NCI-H526 treated with DMSO at 0.1 percent for 48 hours (cell line): Measurements from ENCODE around the gene SLC2A14.
"Not testable (repeated sequence)": the region's sequence is repeated elsewhere in the genome, so short reads cannot be mapped to it uniquely, and the experiment has no call there.

Source experiments
- DNase-seq: peaks from one replicate; lab custom pipeline; 2025; lab: John Stamatoyannopoulos, UW

SLC2A14 gene

GRCh38 chr12:7833831-7834230 lies 38.9 kb downstream of the SLC2A14 start:
- no peak for DNase-seq

GRCh38 chr12:7833201-7833600 lies 39.5 kb downstream of the SLC2A14 start:
- DNase-seq: not testable (repeated sequence)

DNA sequence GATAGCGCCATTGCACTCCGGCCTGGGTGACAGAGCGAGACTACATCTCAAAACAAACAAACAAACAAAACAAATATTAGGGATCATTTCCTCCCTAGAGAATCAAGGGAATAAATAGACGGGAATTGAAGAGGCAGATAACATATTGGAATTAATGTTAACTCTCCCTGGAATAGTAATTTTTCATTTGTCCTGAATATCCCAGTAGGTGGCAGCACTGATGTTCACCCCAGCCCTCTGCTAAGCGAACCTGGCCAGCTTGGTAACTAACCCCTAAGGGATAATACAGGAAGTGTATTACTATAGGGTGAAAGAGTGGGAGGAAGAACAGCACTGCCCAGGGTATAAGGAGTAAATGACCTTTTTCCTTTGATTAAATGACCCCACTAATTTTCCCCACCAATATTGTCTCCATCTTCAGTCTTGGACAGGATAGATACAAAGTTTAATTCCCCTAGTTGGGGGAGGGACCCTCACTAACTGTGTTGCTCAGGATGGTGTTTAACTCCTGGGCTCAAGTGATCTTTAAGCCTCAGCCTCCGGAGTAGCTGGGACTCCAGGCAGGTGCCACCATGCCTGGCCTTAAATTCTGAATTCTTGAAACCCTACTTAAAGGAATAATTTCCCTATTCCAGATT lies 40.5 kb downstream of the SLC2A14 start:
- DNase-seq: peak; percentile 36

DNA sequence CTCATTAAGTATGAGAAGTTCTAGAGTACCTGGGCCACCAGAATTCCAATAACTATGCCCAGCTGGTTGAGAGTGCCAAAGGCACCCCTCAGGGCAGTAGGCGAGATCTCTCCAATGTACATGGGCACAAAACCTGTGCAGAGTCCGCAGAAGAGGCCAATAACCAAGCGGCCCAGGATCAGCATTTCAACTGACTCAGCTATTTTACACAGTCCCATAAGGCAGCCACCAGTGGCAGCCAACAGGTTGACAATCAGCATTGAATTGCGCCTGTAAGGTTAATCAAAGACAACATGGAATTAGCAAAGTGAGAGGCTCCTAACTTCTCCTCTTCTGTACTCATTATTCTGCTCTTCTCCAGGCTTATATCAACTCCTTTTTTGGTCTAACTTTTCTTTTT lies 43.0 kb downstream of the SLC2A14 start:
- DNase-seq: not testable (repeated sequence)

DNA sequence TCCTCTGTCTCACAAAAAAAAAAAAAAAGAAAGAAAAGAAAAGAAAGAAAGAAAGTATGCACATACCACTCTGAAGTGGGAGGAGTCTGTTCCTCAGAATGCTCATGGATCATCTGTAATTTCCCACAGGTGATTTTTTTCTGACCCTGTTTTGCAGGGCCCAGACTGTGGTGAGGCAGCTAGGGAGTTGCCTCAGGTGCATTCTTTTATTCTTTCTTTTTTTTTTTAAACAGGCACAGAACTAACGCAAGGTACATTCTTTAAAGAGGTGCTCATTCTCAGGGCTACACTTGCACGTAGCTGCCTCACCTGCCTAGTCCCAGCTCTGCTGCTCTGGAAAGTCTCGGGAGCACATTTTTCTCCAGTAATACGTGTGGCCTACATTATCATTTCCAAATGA lies 47.0 kb downstream of the SLC2A14 start:
- not testable (repeated sequence) for DNase-seq

GRCh38 chr12:7806863-7807487 lies 65.7 kb downstream of the SLC2A14 start:
- peak; percentile 39 for DNase-seq

DNA sequence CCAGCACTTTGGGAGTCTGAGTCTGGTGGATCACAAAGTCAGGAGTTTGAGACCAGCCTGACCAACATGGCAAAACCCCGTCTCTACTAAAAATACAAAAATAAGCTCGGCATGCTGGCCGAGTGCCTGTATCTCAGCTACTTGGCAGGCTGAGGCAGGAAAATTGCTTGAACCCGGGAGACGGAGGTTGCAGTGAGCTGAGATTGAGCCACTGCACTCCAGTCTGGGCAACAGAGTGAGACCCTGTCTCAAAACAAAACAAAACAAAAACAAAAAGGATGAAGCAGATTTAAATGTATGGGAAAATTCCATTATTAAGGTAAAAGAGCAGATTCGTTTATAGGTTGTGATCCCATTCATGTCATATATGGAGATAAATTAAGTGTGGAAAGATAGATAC lies 66.4 kb downstream of the SLC2A14 start:
- not testable (repeated sequence) for DNase-seq

DNA sequence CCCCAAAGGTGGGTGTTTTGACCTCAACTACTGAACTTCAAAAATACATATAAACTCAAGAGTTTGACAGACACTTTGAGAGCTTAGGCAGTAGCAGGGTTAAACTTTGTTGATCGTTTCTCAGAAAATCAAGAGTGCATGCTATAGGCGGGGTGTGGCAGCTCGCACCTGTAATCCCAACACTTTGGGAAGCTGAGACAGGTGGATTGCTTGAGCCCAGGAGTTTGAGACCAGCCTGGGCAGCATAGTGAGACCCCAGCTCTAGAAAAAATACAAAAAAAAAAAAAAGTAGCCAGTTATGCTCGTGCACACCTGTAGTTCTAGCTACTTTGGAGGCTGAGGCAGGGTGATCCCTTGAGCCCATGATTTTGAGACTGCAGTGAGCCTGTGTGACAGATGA lies 71.3 kb downstream of the SLC2A14 start:
- no peak for DNase-seq

DNA sequence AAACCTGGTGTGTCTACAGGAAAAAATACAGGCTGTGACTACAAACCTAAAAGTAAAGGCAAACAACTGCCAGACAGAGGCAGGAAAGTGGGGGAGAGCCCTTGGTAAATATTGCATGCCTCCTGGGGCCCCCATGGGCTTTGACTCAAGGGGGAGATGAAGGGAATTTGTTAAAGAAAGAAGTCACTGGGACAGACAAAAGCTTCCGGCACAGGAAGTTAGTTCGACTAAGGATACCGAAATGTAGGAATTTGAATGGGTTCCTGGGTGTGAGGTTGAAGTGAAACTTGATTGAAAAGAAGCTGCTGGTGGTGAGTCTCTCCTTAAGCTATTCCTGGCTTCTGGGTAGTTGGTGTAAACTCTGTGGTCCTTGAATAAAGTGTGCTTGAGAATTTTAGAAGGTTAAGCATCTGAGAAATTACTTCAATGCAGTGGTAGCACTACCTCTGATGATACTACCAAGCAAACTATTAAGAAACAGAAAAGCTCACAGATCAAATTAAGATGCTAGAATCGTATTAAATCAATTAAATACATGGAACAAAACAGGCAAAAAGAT lies 73.9 kb downstream of the SLC2A14 start:
- DNase-seq: not testable (repeated sequence)

- DNase-seq: no peak
These were observed 74.9 kb downstream of the SLC2A14 start for GRCh38 chr12:7797698-7798398.

DNA sequence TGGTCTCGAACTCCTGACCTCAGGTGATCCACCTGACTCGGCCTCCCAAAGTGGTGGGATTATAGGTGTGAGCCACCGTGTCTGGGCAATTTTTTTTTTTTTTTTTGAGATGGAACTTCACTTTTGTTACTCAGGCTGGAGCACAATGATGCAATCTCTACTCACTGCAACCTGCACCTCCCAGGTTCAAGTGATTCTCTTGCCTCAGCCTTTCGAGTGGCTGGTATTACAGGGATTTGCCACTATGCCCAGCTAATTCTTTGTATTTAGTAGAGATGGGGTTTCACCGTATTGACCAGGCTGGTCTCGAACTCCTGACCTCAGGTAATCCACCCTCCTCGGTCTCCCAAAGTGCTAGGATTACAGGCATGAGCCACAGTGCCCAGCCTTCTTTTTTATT lies 75.4 kb downstream of the SLC2A14 start:
- not testable (repeated sequence) for DNase-seq

GRCh38 chr12:7793211-7793610 lies 79.5 kb downstream of the SLC2A14 start:
- DNase-seq: no peak

DNA sequence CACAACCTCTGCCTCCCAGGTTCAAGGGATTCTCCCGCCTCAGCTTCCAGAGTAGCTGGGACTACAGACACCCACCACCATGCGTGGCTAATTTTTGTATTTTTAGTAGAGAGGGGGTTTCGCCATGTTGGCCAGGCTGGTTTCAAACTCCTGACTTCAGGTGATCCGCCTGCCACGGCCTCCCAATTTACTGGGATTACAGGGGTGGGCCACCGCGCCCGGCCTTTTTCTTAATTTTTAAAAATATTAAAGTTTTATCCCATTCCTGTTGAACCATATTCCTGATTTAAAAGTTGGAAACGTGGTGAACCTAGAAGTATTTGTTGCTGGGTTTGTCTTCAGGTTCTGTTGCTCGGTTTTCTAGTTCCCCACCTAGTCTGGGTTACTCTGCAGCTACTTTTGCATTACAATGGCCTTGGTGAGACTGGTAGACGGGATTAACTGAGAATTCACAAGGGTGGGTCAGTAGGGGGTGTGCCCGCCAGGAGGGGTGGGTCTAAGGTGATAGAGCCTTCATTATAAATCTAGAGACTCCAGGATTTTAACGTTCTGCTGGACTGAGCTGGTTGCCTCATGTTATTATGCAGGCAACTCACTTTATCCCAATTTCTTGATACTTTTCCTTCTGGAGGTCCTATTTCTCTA lies 83.7 kb downstream of the SLC2A14 start, which contains the start of gene NANOG:
TSS of gene NANOG (plus strand) at position 519 of the 645 bp plus-strand sequence. CDS start 213 bp downstream, outside the sequence.
- DNase-seq: not testable (repeated sequence)

DNA sequence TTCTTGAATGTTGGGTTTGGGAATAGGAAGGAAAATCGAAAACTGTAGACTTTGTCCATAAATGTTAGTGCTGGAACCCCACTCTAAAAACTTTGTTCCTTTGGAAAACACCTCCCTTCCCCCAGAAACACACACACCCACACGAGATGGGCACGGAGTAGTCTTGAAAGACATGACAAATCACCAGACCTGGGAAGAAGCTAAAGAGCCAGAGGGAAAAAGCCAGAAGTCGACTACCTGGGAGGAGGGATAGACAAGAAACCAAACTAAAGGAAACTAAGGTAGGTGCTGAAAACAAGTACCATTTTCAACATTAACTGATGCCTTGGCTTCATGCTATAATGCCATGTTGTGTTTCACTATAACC lies 84.4 kb downstream of the SLC2A14 start:
- DNase-seq: no peak

DNA sequence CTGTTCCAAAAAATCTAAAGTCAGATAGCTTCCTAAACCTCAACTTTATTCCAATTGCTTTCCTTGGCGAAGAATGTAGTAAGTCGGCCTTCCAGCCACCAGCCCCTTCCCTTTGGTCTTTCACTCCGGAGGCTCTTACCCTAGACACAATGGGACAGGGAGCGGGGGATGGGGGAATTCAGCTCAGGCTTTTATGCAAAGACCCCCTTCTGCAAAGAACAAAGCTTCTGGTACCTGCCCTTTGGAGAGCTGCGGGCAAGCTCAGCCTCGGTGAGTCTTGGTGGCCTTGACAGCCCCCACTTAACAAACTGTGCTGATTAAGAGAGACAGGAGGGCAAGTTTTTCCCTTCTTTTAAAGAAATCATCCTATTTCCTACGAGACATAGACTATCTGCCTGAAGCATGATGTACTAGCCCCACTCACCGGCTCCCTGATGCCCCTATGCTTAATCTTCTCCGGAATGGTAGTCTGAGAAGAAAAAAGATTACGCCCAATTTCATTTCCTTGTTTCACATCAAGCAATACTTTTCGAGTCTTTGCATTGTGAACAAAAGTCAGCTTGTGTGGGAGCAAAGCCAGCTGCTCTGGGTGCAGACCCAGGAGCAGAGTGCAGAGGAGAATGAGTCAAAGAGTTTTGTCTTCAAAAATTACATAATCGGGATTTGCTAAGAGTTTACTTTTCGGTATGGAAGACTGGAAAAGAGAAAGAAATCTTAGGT lies 85.0 kb downstream of the SLC2A14 start:
- DNase-seq: no peak

GRCh38 chr12:7784701-7785100 lies 88.0 kb downstream of the SLC2A14 start:
- DNase-seq: no peak

- DNase-seq: not testable (repeated sequence)
These were observed 89.3 kb downstream of the SLC2A14 start for GRCh38 chr12:7783433-7783832.

DNA sequence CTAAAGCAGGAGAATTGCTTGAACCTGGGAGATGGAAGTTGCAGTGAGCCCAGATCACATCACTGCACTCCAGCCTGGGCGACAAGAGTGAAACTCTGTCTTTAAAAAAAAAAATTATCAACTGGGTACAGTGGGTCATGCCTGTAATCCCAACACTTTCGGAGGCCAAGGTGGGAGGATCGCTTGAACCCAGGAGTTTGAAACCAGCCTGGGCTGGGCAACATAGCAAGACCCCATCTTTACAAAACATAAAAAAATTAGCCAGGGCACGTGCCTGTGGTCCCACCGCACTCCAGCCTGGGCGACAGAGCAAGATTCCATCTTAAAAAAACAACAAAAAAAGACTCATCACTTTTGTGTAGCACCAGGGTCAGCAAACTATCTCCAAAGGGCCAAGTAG lies 90.7 kb downstream of the SLC2A14 start:
- no peak for DNase-seq

DNA sequence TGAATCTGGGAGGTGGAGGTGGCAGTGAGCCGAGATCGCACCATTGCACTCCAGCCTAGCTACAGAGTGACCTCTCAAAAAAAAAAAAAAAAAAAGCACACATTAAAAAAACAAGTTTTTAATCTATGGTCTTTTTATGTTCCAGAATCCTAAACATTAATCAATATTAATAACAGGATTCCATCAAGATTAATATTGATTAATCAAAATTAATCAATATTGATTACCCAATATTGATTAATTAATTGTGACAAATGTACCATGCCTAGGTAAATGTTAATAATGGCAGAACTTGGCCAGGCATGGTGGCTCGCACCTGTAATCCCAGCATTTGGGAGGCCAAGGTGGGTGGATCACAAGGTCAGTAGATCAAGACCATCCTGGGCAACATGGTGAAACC lies 91.4 kb downstream of the SLC2A14 start:
- DNase-seq: no peak

DNA sequence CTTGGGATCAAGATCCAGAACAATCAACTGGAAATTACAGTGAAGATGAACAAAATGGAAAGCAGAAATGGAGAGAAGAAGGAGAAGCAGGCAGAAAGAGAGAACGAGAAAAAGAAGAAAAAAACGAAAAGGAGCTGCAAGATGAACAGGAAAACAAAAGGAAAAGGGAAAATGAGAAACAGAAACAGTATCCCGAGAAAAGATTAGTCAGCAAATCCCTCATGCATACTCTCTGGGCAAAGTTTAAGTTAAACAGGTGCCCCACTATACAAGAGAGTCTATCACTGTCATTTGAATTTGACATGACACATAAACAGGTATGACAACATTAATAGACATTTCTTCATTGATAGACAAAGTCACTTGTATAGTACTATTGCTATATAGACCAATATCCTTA lies 102.7 kb downstream of the SLC2A14 start:
- no peak for DNase-seq
